K562 (cell line): ENCODE results near the gene CDC26. TPM values are rescaled to one million over a fixed set of nuclear protein-coding genes. Genes with fewer than 3 reads are reported as not detected.
A peak's percentile ranks its signal among the peaks of the same experiment; 100 is the strongest.

Experiments
- EHMT2 ChIP-seq: fragments of 450-650 bp; IDR thresholded peaks from 2 replicates; pipeline ENCODE4 v1.6.1; 2018; ENCODE audit warnings: antibody characterized with exemption
- ELF1 ChIP-seq: fragments of 200-800 bp; sonication (Bioruptor generic); IDR thresholded peaks from 2 replicates; pipeline ENCODE4 v1.6.1; 2016; ENCODE audit warnings: missing genetic modification characterization, missing compliant biosample characterization
- ERF ChIP-seq: fragments of 450-650 bp; formaldehyde crosslinking; IDR thresholded peaks from 2 replicates; pipeline ENCODE4 v1.4.0; 2020; ENCODE audit warnings: mild to moderate bottlenecking, mixed read lengths
- FOS ChIP-seq: IDR thresholded peaks from 3 replicates; pipeline ENCODE4 v1.6.1; 2011; ENCODE audit not compliant: insufficient read length; ENCODE audit errors: extremely low read depth
- KDM2B ChIP-seq: fragments of 250-450 bp; sonication (Bioruptor Pico); IDR thresholded peaks from 2 replicates; pipeline ENCODE4 v1.8.0; 2021; ENCODE audit warnings: mild to moderate bottlenecking, moderate library complexity
- LCOR ChIP-seq: sonication (generic); formaldehyde crosslinking; IDR thresholded peaks from 2 replicates; pipeline ENCODE4 v1.8.0; 2022; ENCODE audit warnings: mild to moderate bottlenecking, missing genetic modification reagents
- MAFF ChIP-seq: IDR thresholded peaks from 2 replicates; pipeline ENCODE4 v1.6.1; 2012; ENCODE audit warnings: low read length, improper control_type of control experiment
- NFIC ChIP-seq: fragments of 450-650 bp; IDR thresholded peaks from 2 replicates; pipeline ENCODE4 v1.6.1; 2017; ENCODE audit warnings: mild to moderate bottlenecking, inconsistent platforms
- NR2C1 ChIP-seq, 2 experiments: fragments of 450-650 bp; IDR thresholded peaks; 2 replicates each; pipeline ENCODE4 v1.6.1; 2017; ENCODE audit warnings: mild to moderate bottlenecking in 2 of 2, antibody characterized with exemption in 1 of 2, inconsistent platforms in 1 of 2, missing compliant biosample characterization in 1 of 2, missing genetic modification characterization in 1 of 2
- POLR2B ChIP-seq: fragments of 450-650 bp; IDR thresholded peaks from 2 replicates; pipeline ENCODE4 v1.6.1; 2018; ENCODE audit warnings: low read depth; ENCODE audit not compliant: partially characterized antibody
- RBFOX2 ChIP-seq: fragments of 200-400 bp; formaldehyde crosslinking; IDR thresholded peaks from 2 replicates; pipeline ENCODE4 v1.6.1; 2017; ENCODE audit warnings: low read depth, mild to moderate bottlenecking, low read length, moderate library complexity
- SPI1 ChIP-seq: IDR thresholded peaks from 2 replicates; pipeline ENCODE4 v1.6.1; 2011; ENCODE audit warnings: low read depth, low read length, control low read depth, borderline replicate concordance
- STAT5A ChIP-seq: IDR thresholded peaks from 2 replicates; pipeline ENCODE4 v1.6.1; 2012; ENCODE audit warnings: low read length, inconsistent platforms, borderline replicate concordance
- TAF1 ChIP-seq: IDR thresholded peaks from 2 replicates; pipeline ENCODE4 v1.6.1; 2011; ENCODE audit warnings: mild to moderate bottlenecking, low read length, moderate library complexity; ENCODE audit not compliant: insufficient read depth, control insufficient read depth, severe bottlenecking; ENCODE audit errors: extremely low read depth
- ZNF124 ChIP-seq: sonication (generic); formaldehyde crosslinking; IDR thresholded peaks from 2 replicates; pipeline ENCODE4 v1.8.1; 2022; ENCODE audit warnings: missing genetic modification reagents
- ZNF175 ChIP-seq: fragments of 200-800 bp; sonication (Bioruptor generic); IDR thresholded peaks from 2 replicates; pipeline ENCODE4 v1.6.1; 2016; ENCODE audit warnings: low read depth, mild to moderate bottlenecking, missing genetic modification characterization, missing compliant biosample characterization
- ZNF253 ChIP-seq: fragments of 250-450 bp; sonication (Bioruptor Pico); conservative IDR thresholded peaks from 2 replicates; pipeline ENCODE4 v1.6.1; 2021; ENCODE audit warnings: mild to moderate bottlenecking
- ZNF347 ChIP-seq: fragments of 450-650 bp; formaldehyde crosslinking; IDR thresholded peaks from 2 replicates; pipeline ENCODE4 v1.4.0; 2020; ENCODE audit warnings: low read depth, mild to moderate bottlenecking, moderate library complexity
- ZNF561 ChIP-seq: fragments of 450-650 bp; formaldehyde crosslinking; conservative IDR thresholded peaks from 2 replicates; pipeline ENCODE4 v1.4.0; 2020; ENCODE audit warnings: mild to moderate bottlenecking, moderate library complexity
- polyA plus RNA-seq, 8 experiments: library from polyadenylated mRNA; depleted of rRNA in 4 of 8; stranded (reverse) in 5 of 8; unstranded in 3 of 8; fragments of >200 nt; fragmentation: Nextera tagmentation in 2 of 8; fragmentation: Illumina TruSeq in 1 of 8; extraction: Ambion mirVana in 2 of 8; extraction: Trizol in 1 of 8; gene quantifications; 2 replicates each; pipeline versions ENCODE4 v1.2.1 to v1.2.3, GENCODE V29; 2011 to 2014; ENCODE audit warnings: inconsistent platforms in 1 of 8, missing spikeins in 1 of 8
- total RNA-seq, 7 experiments: library from RNA; depleted of rRNA in 6 of 7; stranded (reverse); fragments of >200 nt in 6 of 7; fragmentation: Illumina TruSeq in 2 of 7; extraction: Trizol in 2 of 7; gene quantifications; 2 replicates each; pipeline versions ENCODE4 v1.2.1 to v1.2.3, GENCODE V29; 2011 to 2021; ENCODE audit warnings: low replicate concordance in 1 of 7
- TF ChIP-seq, protein P1 (sequence below): fragments of 450-650 bp; formaldehyde crosslinking; conservative IDR thresholded peaks from 2 replicates; pipeline ENCODE4 v1.4.0; 2022; ENCODE audit warnings: mild to moderate bottlenecking, missing genetic modification characterization
- TF ChIP-seq, protein P2 (sequence below): sonication (generic); formaldehyde crosslinking; IDR thresholded peaks from 2 replicates; pipeline ENCODE4 v1.8.1; 2023; ENCODE audit warnings: mild to moderate bottlenecking, missing genetic modification reagents, moderate library complexity
- TF ChIP-seq, protein P3 (sequence below): fragments of 200-800 bp; sonication (Bioruptor generic); IDR thresholded peaks from 2 replicates; pipeline ENCODE4 v1.6.1; 2017; ENCODE audit warnings: missing genetic modification characterization, missing compliant biosample characterization
- TF ChIP-seq, protein P4 (sequence below): fragments of 200-800 bp; sonication (Bioruptor generic); IDR thresholded peaks from 2 replicates; pipeline ENCODE4 v1.6.1; 2017; ENCODE audit warnings: missing genetic modification characterization, missing compliant biosample characterization

Gene CDC26
- total and polyA plus RNA-seq, 9 of the 15 experiments (the other 6 are each of a cell fraction or from before 2014, with no cell fraction given) = 33.0 to 147 (median 60.0) TPM

DNA sequence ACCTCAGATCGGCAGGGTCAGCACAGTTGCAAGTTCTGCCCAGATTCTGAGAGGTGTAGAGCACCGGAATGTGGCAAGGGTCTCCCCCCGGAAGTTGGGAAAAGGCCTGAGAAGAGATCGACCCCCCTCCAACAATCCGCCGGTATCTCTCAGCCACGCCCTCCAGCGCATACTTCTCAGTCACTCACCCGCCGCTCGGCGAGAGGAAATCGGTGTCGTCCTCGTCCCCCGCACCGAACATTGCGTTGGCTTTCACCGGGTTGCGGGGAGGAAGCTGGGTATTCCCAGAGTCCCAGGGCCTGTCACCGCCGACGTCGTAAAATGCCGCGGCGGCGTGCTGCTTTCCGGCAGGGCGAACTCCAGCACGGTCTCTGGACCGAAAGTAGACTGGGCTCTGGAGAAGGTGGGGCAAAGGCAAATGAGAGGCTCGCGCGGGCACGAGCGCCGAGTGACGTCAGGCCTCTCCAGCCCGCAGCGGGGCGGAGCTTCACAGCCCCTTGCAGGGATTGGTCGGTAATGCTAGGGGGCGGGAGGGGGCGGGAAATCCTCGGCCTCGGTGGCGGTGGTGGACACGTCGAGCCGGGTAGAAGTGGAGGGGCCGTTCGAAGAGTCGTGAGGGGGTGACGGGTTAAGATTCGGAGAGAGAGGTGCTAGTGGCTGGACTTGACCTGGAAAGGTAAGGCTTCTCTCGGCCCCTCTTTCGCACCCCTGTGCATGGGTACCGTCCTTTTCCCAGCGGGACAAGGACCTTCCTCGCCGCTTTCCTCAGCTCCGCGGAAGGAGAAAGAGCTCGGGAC, 54.2 kb downstream of the CDC26 start, which contains the start of the genes FKBP15 and SLC31A1 (continued):
- TF ChIP-seq TAF1 = peak; percentile 65
- TF ChIP-seq, protein P1, sequence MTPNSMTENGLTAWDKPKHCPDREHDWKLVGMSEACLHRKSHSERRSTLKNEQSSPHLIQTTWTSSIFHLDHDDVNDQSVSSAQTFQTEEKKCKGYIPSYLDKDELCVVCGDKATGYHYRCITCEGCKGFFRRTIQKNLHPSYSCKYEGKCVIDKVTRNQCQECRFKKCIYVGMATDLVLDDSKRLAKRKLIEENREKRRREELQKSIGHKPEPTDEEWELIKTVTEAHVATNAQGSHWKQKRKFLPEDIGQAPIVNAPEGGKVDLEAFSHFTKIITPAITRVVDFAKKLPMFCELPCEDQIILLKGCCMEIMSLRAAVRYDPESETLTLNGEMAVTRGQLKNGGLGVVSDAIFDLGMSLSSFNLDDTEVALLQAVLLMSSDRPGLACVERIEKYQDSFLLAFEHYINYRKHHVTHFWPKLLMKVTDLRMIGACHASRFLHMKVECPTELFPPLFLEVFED (CRISPR knock-in tag) = 0 out of 2 replicates have a peak, but pooled peaks have one; percentile 20
- peak; percentile 91 for TF ChIP-seq RBFOX2
- TF ChIP-seq POLR2B = peak; percentile 87
- TF ChIP-seq ZNF124 (CRISPR knock-in tag) = no peak
- no peak for TF ChIP-seq ZNF175 (CRISPR knock-in tag)
- TF ChIP-seq, protein P2, sequence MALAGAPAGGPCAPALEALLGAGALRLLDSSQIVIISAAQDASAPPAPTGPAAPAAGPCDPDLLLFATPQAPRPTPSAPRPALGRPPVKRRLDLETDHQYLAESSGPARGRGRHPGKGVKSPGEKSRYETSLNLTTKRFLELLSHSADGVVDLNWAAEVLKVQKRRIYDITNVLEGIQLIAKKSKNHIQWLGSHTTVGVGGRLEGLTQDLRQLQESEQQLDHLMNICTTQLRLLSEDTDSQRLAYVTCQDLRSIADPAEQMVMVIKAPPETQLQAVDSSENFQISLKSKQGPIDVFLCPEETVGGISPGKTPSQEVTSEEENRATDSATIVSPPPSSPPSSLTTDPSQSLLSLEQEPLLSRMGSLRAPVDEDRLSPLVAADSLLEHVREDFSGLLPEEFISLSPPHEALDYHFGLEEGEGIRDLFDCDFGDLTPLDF (CRISPR knock-in tag) = 0 out of 2 replicates have a peak, but pooled peaks have one; percentile 5
- TF ChIP-seq, protein P3, sequence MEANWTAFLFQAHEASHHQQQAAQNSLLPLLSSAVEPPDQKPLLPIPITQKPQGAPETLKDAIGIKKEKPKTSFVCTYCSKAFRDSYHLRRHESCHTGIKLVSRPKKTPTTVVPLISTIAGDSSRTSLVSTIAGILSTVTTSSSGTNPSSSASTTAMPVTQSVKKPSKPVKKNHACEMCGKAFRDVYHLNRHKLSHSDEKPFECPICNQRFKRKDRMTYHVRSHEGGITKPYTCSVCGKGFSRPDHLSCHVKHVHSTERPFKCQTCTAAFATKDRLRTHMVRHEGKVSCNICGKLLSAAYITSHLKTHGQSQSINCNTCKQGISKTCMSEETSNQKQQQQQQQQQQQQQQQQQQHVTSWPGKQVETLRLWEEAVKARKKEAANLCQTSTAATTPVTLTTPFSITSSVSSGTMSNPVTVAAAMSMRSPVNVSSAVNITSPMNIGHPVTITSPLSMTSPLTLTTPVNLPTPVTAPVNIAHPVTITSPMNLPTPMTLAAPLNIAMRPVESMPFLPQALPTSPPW = peak; percentile 62; the same call in 1 of the 2 replicates
- no peak for TF ChIP-seq MAFF
- no peak for TF ChIP-seq NR2C1 (IDR thresholded peaks at IDR 0.05)
- TF ChIP-seq NR2C1 (tag; IDR thresholded peaks at IDR 0.05) = no peak
- no peak for TF ChIP-seq STAT5A
- TF ChIP-seq ZNF347 (CRISPR knock-in tag) = no peak
- TF ChIP-seq FOS = peak; percentile 24
- TF ChIP-seq EHMT2 = no peak
- TF ChIP-seq NFIC = peak; percentile 64; the same call in 1 of the 2 replicates
- TF ChIP-seq KDM2B (CRISPR knock-in tag) = no peak
- TF ChIP-seq LCOR (CRISPR knock-in tag) = peak; percentile 55; the same call in 1 of the 2 replicates
- TF ChIP-seq SPI1 = peak; percentile 48; the same call in 1 of the 2 replicates
- 0 out of 2 replicates have a peak, but pooled peaks have one; percentile 51 for TF ChIP-seq ERF (CRISPR knock-in tag)
- no peak for TF ChIP-seq ZNF561 (CRISPR knock-in tag)
- TF ChIP-seq ZNF253 (CRISPR knock-in tag) = no peak
- TF ChIP-seq ELF1 = peak; percentile 78
- TF ChIP-seq, protein P4, sequence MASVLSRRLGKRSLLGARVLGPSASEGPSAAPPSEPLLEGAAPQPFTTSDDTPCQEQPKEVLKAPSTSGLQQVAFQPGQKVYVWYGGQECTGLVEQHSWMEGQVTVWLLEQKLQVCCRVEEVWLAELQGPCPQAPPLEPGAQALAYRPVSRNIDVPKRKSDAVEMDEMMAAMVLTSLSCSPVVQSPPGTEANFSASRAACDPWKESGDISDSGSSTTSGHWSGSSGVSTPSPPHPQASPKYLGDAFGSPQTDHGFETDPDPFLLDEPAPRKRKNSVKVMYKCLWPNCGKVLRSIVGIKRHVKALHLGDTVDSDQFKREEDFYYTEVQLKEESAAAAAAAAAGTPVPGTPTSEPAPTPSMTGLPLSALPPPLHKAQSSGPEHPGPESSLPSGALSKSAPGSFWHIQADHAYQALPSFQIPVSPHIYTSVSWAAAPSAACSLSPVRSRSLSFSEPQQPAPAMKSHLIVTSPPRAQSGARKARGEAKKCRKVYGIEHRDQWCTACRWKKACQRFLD (CRISPR knock-in tag) = peak; percentile 10; the same call in 1 of the 2 replicates
